H1 (cell line): ENCODE data around the gene MRI1. TPM values are rescaled to one million over a fixed set of nuclear protein-coding genes. Genes with fewer than 3 reads are reported as not detected.

Source experiments
- CTCF ChIA-PET: fragments of 300-600 bp; sonication (Branson Sonifier 250); formaldehyde crosslinking; loops from one replicate; lab custom pipeline; 2021; ENCODE audit not compliant: partially characterized antibody; lab: Charles Lee
- POLR2A ChIA-PET: fragments of 300-600 bp; sonication (Branson Sonifier 250); formaldehyde crosslinking; loops from one replicate; lab custom pipeline; 2021; ENCODE audit warnings: inconsistent platforms; ENCODE audit not compliant: partially characterized antibody; lab: Charles Lee
- DNase-seq, 2 experiments: peaks; one replicate each; pipeline versions ENCODE4 v3.0.0 to v3.0.0-alpha.2; 2010 to 2022; ENCODE audit warnings: low spot score in 2 of 2, low read depth in 1 of 2, mixed read lengths in 1 of 2
- FAIRE-seq: peaks from 2 replicates; lab custom pipeline; 2011; peaks lifted over from hg19 to GRCh38; lab: Jason Lieb, UNC
- H2AFZ ChIP-seq: 2 replicates; pipeline ENCODE4 v1.8.1; 2012; ENCODE audit warnings: low read length, inconsistent platforms
- H2AK5ac ChIP-seq: 2 replicates; pipeline ENCODE4 v1.6.1; 2013; ENCODE audit warnings: low read depth, low read length
- H2BK120ac ChIP-seq: replicated peaks from 2 replicates; pipeline ENCODE3; 2013; ENCODE audit warnings: low read depth, low read length, inconsistent platforms
- H2BK12ac ChIP-seq: 2 replicates; pipeline ENCODE4 v1.6.1; 2013; ENCODE audit warnings: low read depth, low read length
- H2BK15ac ChIP-seq: 2 replicates; pipeline ENCODE4 v1.6.1; 2013; ENCODE audit warnings: low read length
- H2BK20ac ChIP-seq: 2 replicates; pipeline ENCODE4 v1.6.1; 2013; ENCODE audit warnings: low read length
- H2BK5ac ChIP-seq: 2 replicates; pipeline ENCODE4 v1.6.1; 2013; ENCODE audit warnings: low read depth, low read length
- H3K14ac ChIP-seq: 2 replicates; pipeline ENCODE4 v1.6.1; 2013; ENCODE audit warnings: inconsistent platforms; ENCODE audit not compliant: insufficient read length
- H3K18ac ChIP-seq: 2 replicates; pipeline ENCODE4 v1.6.1; 2013; ENCODE audit warnings: low read length; ENCODE audit errors: extremely low read depth
- H3K23ac ChIP-seq: 2 replicates; pipeline ENCODE4 v1.6.1; 2013; ENCODE audit warnings: inconsistent platforms; ENCODE audit not compliant: insufficient read length
- H3K23me2 ChIP-seq: 2 replicates; pipeline ENCODE4 v1.6.1; 2013; ENCODE audit warnings: low read depth, low read length
- H3K27ac ChIP-seq: 2 replicates; pipeline ENCODE4 v1.6.1; 2011; ENCODE audit warnings: low read depth, low read length, inconsistent platforms
- H3K27me3 ChIP-seq, 4 experiments: replicated peaks in 1 of 4; 1 replicate in 1 of 4; 2 replicates in 3 of 4; pipeline versions ENCODE4 v1.6.1 to v1.8.1; 2011 to 2013; ENCODE audit warnings: low read length in 3 of 4, mild to moderate bottlenecking in 3 of 4, inconsistent platforms in 2 of 4, mixed read lengths in 2 of 4, moderate library complexity in 1 of 4; ENCODE audit not compliant: control insufficient read depth in 3 of 4, insufficient read depth in 3 of 4; ENCODE audit errors: extremely low read depth in 1 of 4
- H3K36me3 ChIP-seq, 4 experiments: 2 replicates each; pipeline versions ENCODE4 v1.6.1 to v1.8.1; 2011 to 2013; ENCODE audit warnings: mild to moderate bottlenecking in 4 of 4, low read length in 3 of 4, moderate library complexity in 2 of 4, control low read depth in 1 of 4, inconsistent platforms in 1 of 4; ENCODE audit not compliant: insufficient read depth in 4 of 4, control insufficient read depth in 2 of 4
- H3K4ac ChIP-seq: replicated peaks from 2 replicates; pipeline ENCODE3; 2013; ENCODE audit warnings: low read length, low read depth, mixed read lengths, inconsistent platforms; ENCODE audit not compliant: insufficient read length
- H3K4me1 ChIP-seq, 4 experiments: replicated peaks in 1 of 4; 1 replicate in 1 of 4; 2 replicates in 3 of 4; pipeline versions ENCODE4 v1.6.1 to v1.8.1; 2011 to 2013; ENCODE audit warnings: low read length in 3 of 4, inconsistent platforms in 2 of 4, mixed read lengths in 1 of 4; ENCODE audit not compliant: insufficient read depth in 4 of 4, control insufficient read depth in 3 of 4
- H3K4me2 ChIP-seq, 2 experiments: 2 replicates each; pipeline versions ENCODE4 v1.6.1 to v1.8.1; 2011 to 2013; ENCODE audit warnings: low read depth in 2 of 2, low read length in 2 of 2, control low read depth in 1 of 2, inconsistent platforms in 1 of 2, mild to moderate bottlenecking in 1 of 2; ENCODE audit not compliant: insufficient read depth in 1 of 2
- H3K4me3 ChIP-seq, 4 experiments: fragments of 200-600, 300-600 bp in 1 of 4; sonication (generic), shearing (Covaris generic), sonication (Bioruptor Twin) in 1 of 4; 2 replicates each; pipeline versions ENCODE4 v1.5.1 to v1.8.1; 2011 to 2016; ENCODE audit warnings: low read length in 4 of 4, low read depth in 3 of 4, control low read depth in 2 of 4, inconsistent platforms in 2 of 4, mild to moderate bottlenecking in 2 of 4, mixed read lengths in 1 of 4, moderate library complexity in 1 of 4; ENCODE audit not compliant: insufficient read depth in 2 of 4; ENCODE audit errors: extremely low read depth in 1 of 4
- H3K56ac ChIP-seq: replicated peaks from 2 replicates; pipeline ENCODE3; 2013; ENCODE audit warnings: low read depth, mild to moderate bottlenecking, mixed read lengths, low read length, inconsistent platforms; ENCODE audit not compliant: insufficient read length
- H3K79me1 ChIP-seq: 2 replicates; pipeline ENCODE4 v1.6.1; 2013; ENCODE audit warnings: low read depth, low read length, control low read depth
- H3K79me2 ChIP-seq, 2 experiments: 2 replicates each; pipeline versions ENCODE4 v1.6.1 to v1.8.1; 2012 to 2013; ENCODE audit warnings: low read length in 2 of 2, mild to moderate bottlenecking in 2 of 2, inconsistent platforms in 1 of 2; ENCODE audit not compliant: insufficient read depth in 2 of 2, control insufficient read depth in 1 of 2
- H3K9ac ChIP-seq, 4 experiments: replicated peaks in 1 of 4; 1 replicate in 1 of 4; 2 replicates in 3 of 4; pipeline versions ENCODE4 v1.6.1 to v1.8.1; 2011 to 2013; ENCODE audit warnings: low read depth in 3 of 4, low read length in 3 of 4, control low read depth in 2 of 4, mild to moderate bottlenecking in 2 of 4, moderate library complexity in 2 of 4, inconsistent platforms in 1 of 4; ENCODE audit errors: extremely low read depth in 1 of 4
- H3K9me3 ChIP-seq, 2 experiments: 2 replicates each; pipeline versions ENCODE4 v1.6.1 to v1.8.1; 2012 to 2013; ENCODE audit warnings: mild to moderate bottlenecking in 2 of 2, moderate library complexity in 2 of 2, control low read depth in 1 of 2, inconsistent platforms in 1 of 2, low read depth in 1 of 2, low read length in 1 of 2, mixed read lengths in 1 of 2; ENCODE audit not compliant: insufficient read depth in 2 of 2
- H4K20me1 ChIP-seq, 2 experiments: replicated peaks in 1 of 2; 2 replicates each; pipeline versions ENCODE3 to v1.8.1; 2011 to 2013; ENCODE audit warnings: inconsistent platforms in 2 of 2, low read length in 2 of 2, mild to moderate bottlenecking in 1 of 2; ENCODE audit not compliant: insufficient read depth in 2 of 2, control insufficient read depth in 1 of 2
- H4K5ac ChIP-seq: 2 replicates; pipeline ENCODE4 v1.6.1; 2013; ENCODE audit warnings: low read length, low read depth, mixed read lengths, inconsistent platforms; ENCODE audit not compliant: insufficient read length
- H4K8ac ChIP-seq: 2 replicates; pipeline ENCODE4 v1.8.0; 2013; ENCODE audit warnings: mild to moderate bottlenecking, moderate library complexity, low read length, inconsistent platforms; ENCODE audit not compliant: insufficient read depth; ENCODE audit errors: extremely low read depth
- H4K91ac ChIP-seq: replicated peaks from 2 replicates; pipeline ENCODE3; 2013; ENCODE audit warnings: low read length, mixed read lengths, inconsistent platforms; ENCODE audit not compliant: insufficient read length
- GTF2F1 ChIP-seq: IDR thresholded peaks from 2 replicates; pipeline ENCODE4 v1.6.1; 2012; ENCODE audit warnings: low read depth, low read length, improper control_type of control experiment, borderline replicate concordance
- JUND ChIP-seq: IDR thresholded peaks from 2 replicates; pipeline ENCODE4 v1.6.1; 2011; ENCODE audit warnings: mild to moderate bottlenecking, improper control_type of control experiment, low read length
- KDM4A ChIP-seq: IDR thresholded peaks from one replicate; pipeline ENCODE4 v1.7.1; 2012; ENCODE audit warnings: low read depth, mild to moderate bottlenecking, moderate library complexity, low read length, inconsistent platforms; ENCODE audit not compliant: severe bottlenecking
- NRF1 ChIP-seq: IDR thresholded peaks from 2 replicates; pipeline ENCODE4 v1.6.1; 2011; ENCODE audit warnings: mild to moderate bottlenecking, low read depth, low read length, improper control_type of control experiment
- POLR2A ChIP-seq, 2 experiments: IDR thresholded peaks; 1 replicate in 1 of 2; 2 replicates in 1 of 2; pipeline ENCODE4 v1.6.1; 2011; ENCODE audit warnings: low read depth in 2 of 2, low read length in 2 of 2, mild to moderate bottlenecking in 2 of 2; ENCODE audit errors: control extremely low read depth in 1 of 2
- POLR2AphosphoS5 ChIP-seq: IDR thresholded peaks from 2 replicates; pipeline ENCODE4 v1.6.1; 2011; ENCODE audit warnings: low read depth, low read length
- SIN3A ChIP-seq, 2 experiments: IDR thresholded peaks in 1 of 2; conservative IDR thresholded peaks in 1 of 2; 2 replicates each; pipeline ENCODE4 v1.6.1; 2011 to 2012; ENCODE audit warnings: low read length in 2 of 2, improper control_type of control experiment in 1 of 2, low read depth in 1 of 2, mild to moderate bottlenecking in 1 of 2
- SP2 ChIP-seq: IDR thresholded peaks from 2 replicates; pipeline ENCODE4 v1.6.1; 2012; ENCODE audit warnings: mild to moderate bottlenecking, low read length, inconsistent platforms
- TAF7 ChIP-seq: optimal IDR thresholded peaks from 2 replicates; pipeline ENCODE3; 2011; ENCODE audit warnings: low read depth, mild to moderate bottlenecking, inconsistent platforms, low read length, moderate library complexity, borderline replicate concordance
- TCF12 ChIP-seq: IDR thresholded peaks from 2 replicates; pipeline ENCODE4 v1.6.1; 2011; ENCODE audit warnings: low read depth, mild to moderate bottlenecking, low read length
- WGBS, 2 experiments: shearing (Covaris generic) in 1 of 2; methylation state at CpG; one replicate each; pipeline versions ENCODE4 v1.1.6 to v1.1.7; 2013 to 2015; ENCODE audit warnings: low lambda C conversion rate in 2 of 2, mixed read lengths in 2 of 2, inconsistent platforms in 1 of 2, low coverage in 1 of 2, missing lambda C conversion rate in 1 of 2; ENCODE audit not compliant: insufficient replicate concordance in 2 of 2, insufficient coverage in 1 of 2, insufficient read length in 1 of 2; ENCODE audit errors: extremely low coverage in 1 of 2, missing lambda C conversion rate in 1 of 2; 5-methylcytosine and 5-hydroxymethylcytosine counted together
- polyA plus RNA-seq, 7 experiments: library from polyadenylated mRNA; depleted of rRNA in 3 of 7; stranded (reverse) in 5 of 7; unstranded in 2 of 7; fragments of >200 nt in 5 of 7; fragments of 200-250 nt in 2 of 7; gene quantifications; 1 replicate in 5 of 7; 2 replicates in 1 of 7; 4 replicates in 1 of 7; pipeline versions ENCODE4 v1.2.1 to v1.2.3, GENCODE V29; 2011 to 2013; ENCODE audit warnings: missing spikeins in 2 of 7, mixed read lengths in 2 of 7
- total RNA-seq: library from RNA; stranded (reverse); fragmentation: NEBNext Ultra II Directional; extraction: Animal tissue kit (Norgen Biotek cat#: 25700); gene quantifications from 2 replicates; pipeline ENCODE4 v1.2.1, GENCODE V29; 2021
- TF ChIP-seq, protein P1 (sequence below): IDR thresholded peaks from 2 replicates; pipeline ENCODE4 v1.6.1; 2012; ENCODE audit warnings: inconsistent platforms

MRI1 gene
- total and polyA plus RNA-seq, 2 of the 8 experiments (the other 6 are each of a cell fraction or from before 2014, with no cell fraction given): 24.5 to 29.5 TPM

DNA sequence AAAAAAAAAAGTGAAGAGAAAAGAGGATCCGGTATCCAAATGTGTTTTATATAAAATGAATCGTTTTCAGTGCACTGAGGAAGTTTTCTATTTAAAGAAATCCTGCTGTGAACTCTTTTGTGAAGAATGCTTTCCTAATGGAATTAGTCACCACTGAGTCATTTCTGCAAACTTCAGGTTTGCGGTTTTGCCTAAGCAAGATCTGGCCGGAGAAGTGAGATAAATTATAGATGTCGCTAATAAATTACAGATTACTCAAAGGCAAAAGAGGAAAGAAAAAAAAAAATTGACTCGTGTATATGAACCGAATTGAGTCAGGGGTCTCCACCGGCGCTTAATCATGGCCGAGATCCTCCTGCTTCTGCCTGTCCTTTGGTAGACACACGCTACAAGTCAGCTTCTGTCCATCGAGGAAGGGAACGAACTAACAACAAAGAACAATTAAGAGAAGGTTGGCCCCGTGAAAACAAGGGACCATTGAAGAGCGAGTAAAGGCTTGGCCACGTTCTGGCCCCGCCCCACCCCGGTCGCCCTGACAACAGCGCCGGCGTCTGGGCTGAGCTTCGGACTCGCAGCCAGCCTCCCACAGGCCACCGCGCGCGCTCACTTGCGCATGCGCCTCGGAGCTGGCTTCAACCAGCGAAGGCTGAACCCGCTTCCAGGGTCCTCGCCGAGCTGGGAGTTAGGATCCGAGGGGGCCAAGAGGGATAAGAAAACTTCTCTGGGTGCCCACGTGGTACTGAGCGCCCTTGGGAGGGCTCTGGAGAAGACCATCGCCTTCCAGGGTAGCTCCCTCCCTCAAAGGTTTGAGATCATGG, 33.0 kb upstream of the MRI1 start:
- Histone ChIP-seq H3K9me3 (no peaks in the 10 kb centered on the region), H3K79me2 (no peaks in the 10 kb centered on the region), H2AK5ac (no peak overlapping the region), H3K4me1 (peaks cover 0 to 5% (median 0%) of the 10 kb centered on the region in 4 experiments; a peak in 2 of 7 replicates), H3K56ac (no peak overlapping the region), H3K18ac (peak overlapping the region; percentile 81; the same call in 1 of the 2 replicates), H3K4me3 (peak overlapping the region; percentile 41 to 61 (median 54)), H3K4me2 (peak overlapping the region; percentile 81 to 88), H4K8ac (peak overlapping the region; percentile 95), H2BK15ac (no peak overlapping the region), H3K27ac (peak overlapping the region; percentile 26; the same call in 1 of the 2 replicates), H4K5ac (peak overlapping the region; percentile 68), H3K27me3 (no peaks in the 10 kb centered on the region), H3K23me2 (peaks cover 4% of the 10 kb centered on the region), H2BK12ac (no peak overlapping the region), H3K14ac (no peak overlapping the region), H3K4ac (no peak overlapping the region), H3K23ac (no peak overlapping the region), H2AFZ (peak overlapping the region; percentile 85; the same call in 1 of the 2 replicates), H2BK20ac (no peak overlapping the region), H2BK120ac (no peak overlapping the region), H3K36me3 (no peaks in the 10 kb centered on the region; a peak in 1 of 8 replicates), H4K91ac (no peak overlapping the region), H4K20me1 (no peaks in the 10 kb centered on the region), H2BK5ac (no peak overlapping the region), H3K79me1 (no peaks in the 10 kb centered on the region; the same call in 1 of the 2 replicates), H3K9ac (peak overlapping the region; percentile 58 to 82 (median 78))
- ChIA-PET CTCF (interaction anchor here (0.9 to 3.0 kb wide), 4 partner anchors 9 to 131 kb away, joined by 3 to 13 read pairs (median 4); no protein-coding TSS in a partner anchor), POLR2A (interaction anchor here (0.6 to 1.5 kb wide), 9 partner anchors 9 to 391 kb away, joined by 3 to 6 read pairs (median 4); partner anchors contain the start of gene MRI1)
- WGBS, 2 experiments: 8% methylated on average over 39 of the region's 39 CpGs; no CpG with 5 or more reads in 1 of the 2 experiments
- FAIRE-seq: no peak
- peak; percentile 87 to 98 for DNase-seq
- peak in 1 of 2 experiments; percentile 77; a peak in 2 of 4 replicates for TF ChIP-seq SIN3A (conservative IDR thresholded peaks at IDR 0.05 in 1 of 2, IDR thresholded peaks at IDR 0.05 in 1 of 2; ENCODE audit: low read depth in 1 of 2, low read length in 2 of 2)
- peak; percentile 39 for TF ChIP-seq KDM4A
- TF ChIP-seq NRF1: peak; percentile 90
- TF ChIP-seq, protein P1, sequence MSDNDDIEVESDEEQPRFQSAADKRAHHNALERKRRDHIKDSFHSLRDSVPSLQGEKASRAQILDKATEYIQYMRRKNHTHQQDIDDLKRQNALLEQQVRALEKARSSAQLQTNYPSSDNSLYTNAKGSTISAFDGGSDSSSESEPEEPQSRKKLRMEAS: peak; percentile 28
- no peak for TF ChIP-seq TCF12
- TF ChIP-seq SP2: no peak
- TF ChIP-seq JUND: peak; percentile 47; the same call in 1 of the 2 replicates
- TF ChIP-seq POLR2AphosphoS5: peak; percentile 76
- TF ChIP-seq TAF7: peak; percentile 18
- peak; percentile 84 for TF ChIP-seq POLR2A (IDR thresholded peaks at IDR 0.05; ENCODE audit: control extremely low read depth in 1 of 2, low read depth in 2 of 2, low read length in 2 of 2)
- TF ChIP-seq GTF2F1: 0 out of 2 replicates have a peak, but pooled peaks have one; percentile 34
